HCT116 (cell line): ENCODE data around the gene KIAA0930. TPM values are rescaled to one million over a fixed set of nuclear protein-coding genes. Genes with fewer than 3 reads are reported as not detected.

Experiments
- ATAC-seq: fragments of 200-7000 bp; cut with Tn5 transposase; 2 replicates; pipeline ENCODE4 v1.9.1; 2020; ENCODE audit warnings: mild to moderate bottlenecking, moderate library complexity
- BruUV-seq: library from RNA; stranded (reverse); fragments of 400-500 nt; replicated peaks from 2 replicates; lab custom pipeline; 2021; lab: Mats Ljungman, UMichigan
- CTCF ChIA-PET: fragments of 300-600 bp; sonication (Branson Sonifier 250); formaldehyde crosslinking; loops from one replicate; lab custom pipeline; 2021; ENCODE audit warnings: antibody characterized with exemption; lab: Charles Lee
- POLR2A ChIA-PET: fragments of 300-600, 350-600 bp; sonication (Branson Sonifier 250); formaldehyde crosslinking; loops from one replicate; lab custom pipeline; 2021; ENCODE audit warnings: antibody characterized with exemption; lab: Charles Lee
- RAD21 ChIA-PET, 2 experiments: fragments of 300-600 bp; sonication (Branson Sonifier 250); formaldehyde crosslinking; loops; one replicate each; lab custom pipeline; 2023; ENCODE audit warnings: low total read pairs in 2 of 2; ENCODE audit not compliant: uncharacterized antibody in 2 of 2, unreplicated experiment in 2 of 2, low non-redundant PET in 1 of 2; lab: Charles Lee
- DNase-seq: peaks from one replicate; pipeline ENCODE4 v3.0.0-alpha.2; 2010; ENCODE audit warnings: low read depth, low spot score
- H2AFZ ChIP-seq: fragments of 200-600 bp; shearing (Covaris generic), sonication (generic); 2 replicates; pipeline ENCODE4 v1.6.1; 2017; ENCODE audit warnings: low read depth, mixed run types, mixed read lengths, antibody characterized with exemption, low read length; ENCODE audit not compliant: poor library complexity, severe bottlenecking
- H3K27ac ChIP-seq: 2 replicates; pipeline ENCODE4 v1.5.1; 2012; ENCODE audit warnings: low read depth, low read length
- H3K27me3 ChIP-seq: fragments of 200-600 bp; sonication (generic); 2 replicates; pipeline ENCODE4 v1.6.1; 2016; ENCODE audit warnings: mixed run types, low read length, mixed read lengths; ENCODE audit not compliant: insufficient read depth
- H3K36me3 ChIP-seq, 2 experiments: fragments of 200-500 bp in 1 of 2; fragments of 200-600 bp in 1 of 2; sonication (Bioruptor generic) in 1 of 2; sonication (generic) in 1 of 2; 2 replicates each; pipeline versions ENCODE4 v1.5.1 to v1.6.1; 2014 to 2016; ENCODE audit warnings: low read length in 2 of 2, inconsistent platforms in 1 of 2, mixed read lengths in 1 of 2, mixed run types in 1 of 2; ENCODE audit not compliant: insufficient read depth in 2 of 2, control insufficient read depth in 1 of 2
- H3K4me1 ChIP-seq, 2 experiments: fragments of 200-600 bp in 1 of 2; sonication (generic) in 1 of 2; 2 replicates each; pipeline versions ENCODE4 v1.5.1 to v1.6.1; 2012 to 2017; ENCODE audit warnings: low read length in 2 of 2, inconsistent platforms in 1 of 2, mild to moderate bottlenecking in 1 of 2, mixed read lengths in 1 of 2, mixed run types in 1 of 2, moderate library complexity in 1 of 2; ENCODE audit not compliant: insufficient read depth in 2 of 2, control insufficient read depth in 1 of 2
- H3K4me2 ChIP-seq: fragments of 200-600 bp; sonication (generic); 2 replicates; pipeline ENCODE4 v1.6.1; 2017; ENCODE audit warnings: mixed run types, low read length, mixed read lengths
- H3K4me3 ChIP-seq, 2 experiments: fragments of 200-600 bp in 1 of 2; sonication (generic) in 1 of 2; replicated peaks in 1 of 2; 2 replicates each; pipeline ENCODE4 v1.5.1; 2011 to 2016; ENCODE audit warnings: low read length in 2 of 2, control low read depth in 1 of 2, low read depth in 1 of 2, mild to moderate bottlenecking in 1 of 2, mixed read lengths in 1 of 2, mixed run types in 1 of 2
- H3K79me2 ChIP-seq: fragments of 200-600 bp; sonication (generic); 2 replicates; pipeline ENCODE4 v1.6.1; 2017; ENCODE audit warnings: mild to moderate bottlenecking, mixed run types, low read length, moderate library complexity, mixed read lengths; ENCODE audit not compliant: insufficient read depth
- H3K9ac ChIP-seq: fragments of 200-600 bp; sonication (generic); 2 replicates; pipeline ENCODE4 v1.6.1; 2016; ENCODE audit warnings: low read length, mixed read lengths
- H3K9me2 ChIP-seq: fragments of 200-600 bp; sonication (generic), shearing (Covaris generic); 2 replicates; pipeline ENCODE4 v1.6.1; 2017; ENCODE audit warnings: mixed run types, mild to moderate bottlenecking, moderate library complexity; ENCODE audit not compliant: insufficient read depth
- H3K9me3 ChIP-seq, 2 experiments: fragments of 200-500 bp in 1 of 2; fragments of 200-600 bp in 1 of 2; sonication (Bioruptor generic) in 1 of 2; sonication (generic) in 1 of 2; 2 replicates each; pipeline ENCODE4 v1.6.1; 2014 to 2017; ENCODE audit warnings: low read length in 2 of 2, mixed read lengths in 2 of 2, inconsistent platforms in 1 of 2, low read depth in 1 of 2, mild to moderate bottlenecking in 1 of 2, mixed run types in 1 of 2, moderate library complexity in 1 of 2; ENCODE audit not compliant: control insufficient read depth in 1 of 2, insufficient read depth in 1 of 2
- H4K20me1 ChIP-seq: fragments of 200-600 bp; sonication (generic), shearing (Covaris generic); 2 replicates; pipeline ENCODE4 v1.6.1; 2017; ENCODE audit warnings: mixed run types, mild to moderate bottlenecking, moderate library complexity; ENCODE audit not compliant: insufficient read depth
- CBX3 ChIP-seq: IDR thresholded peaks from 2 replicates; pipeline ENCODE4 v1.6.1; 2012; ENCODE audit warnings: low read depth
- EGR1 ChIP-seq: IDR thresholded peaks from 2 replicates; pipeline ENCODE4 v1.6.1; 2012; ENCODE audit warnings: low read depth
- EZH2phosphoT487 ChIP-seq: fragments of 200-600 bp; IDR thresholded peaks from 2 replicates; pipeline ENCODE4 v1.6.1; 2018; ENCODE audit warnings: antibody characterized with exemption, borderline replicate concordance
- FOSL1 ChIP-seq: IDR thresholded peaks from 2 replicates; pipeline ENCODE4 v1.6.1; 2012; ENCODE audit warnings: low read depth
- JUND ChIP-seq: IDR thresholded peaks from 2 replicates; pipeline ENCODE4 v1.6.1; 2012
- POLR2AphosphoS5 ChIP-seq: IDR thresholded peaks from 2 replicates; pipeline ENCODE4 v1.6.1; 2011; ENCODE audit warnings: mild to moderate bottlenecking, low read depth, low read length, moderate library complexity
- RAD21 ChIP-seq: IDR thresholded peaks from 2 replicates; pipeline ENCODE4 v1.6.1; 2012; ENCODE audit warnings: low read depth, mild to moderate bottlenecking
- REST ChIP-seq: IDR thresholded peaks from 2 replicates; pipeline ENCODE4 v1.6.1; 2012; ENCODE audit warnings: low read depth
- SIN3A ChIP-seq: IDR thresholded peaks from 2 replicates; pipeline ENCODE4 v1.6.1; 2012; ENCODE audit warnings: low read depth
- SP1 ChIP-seq: IDR thresholded peaks from 2 replicates; pipeline ENCODE4 v1.6.1; 2012; ENCODE audit warnings: low read depth
- SRF ChIP-seq: IDR thresholded peaks from 2 replicates; pipeline ENCODE4 v1.6.1; 2012; ENCODE audit warnings: low read depth
- TCF7L2 ChIP-seq: IDR thresholded peaks from 2 replicates; pipeline ENCODE4 v1.7.0; 2011; ENCODE audit warnings: borderline replicate concordance, inconsistent platforms; ENCODE audit not compliant: insufficient read depth, insufficient read length; ENCODE audit errors: extremely low read depth
- YY1 ChIP-seq: IDR thresholded peaks from 2 replicates; pipeline ENCODE4 v1.6.1; 2011; ENCODE audit warnings: low read length, low read depth, moderate library complexity, mild to moderate bottlenecking; ENCODE audit not compliant: insufficient replicate concordance; ENCODE audit errors: extremely low read depth
- intact Hi-C: fragments of 100-400 bp; cut with micrococcal nuclease; formaldehyde crosslinking; loops from 2 replicates; pipeline ENCODE4 v1.10.0; 2022
- total RNA-seq: library from RNA; stranded (reverse); gene quantifications from one replicate; pipeline ENCODE4 v1.2.1, GENCODE V29; 2021; ENCODE audit not compliant: unreplicated experiment
- TF ChIP-seq, protein P1 (sequence below): IDR thresholded peaks from 2 replicates; pipeline ENCODE4 v1.6.1; 2012
- TF ChIP-seq, protein P2 (sequence below): IDR thresholded peaks from 2 replicates; pipeline ENCODE4 v1.6.1; 2011; ENCODE audit warnings: mild to moderate bottlenecking, low read length, moderate library complexity; ENCODE audit not compliant: insufficient replicate concordance; ENCODE audit errors: extremely low read depth
- TF ChIP-seq, protein P3 (sequence below): IDR thresholded peaks from 2 replicates; pipeline ENCODE4 v1.6.1; 2012

Gene KIAA0930
- total RNA-seq, 1 experiment from 2014 or later, result 60.9 TPM

GRCh38 chr22:45248832-45249561 is 8.3 kb upstream of the KIAA0930 start:
- Histone ChIP-seq H2AFZ (no peak overlapping the region), H3K36me3 (no peaks in the 10 kb centered on the region), H3K4me1 (peaks cover 38 to 59% of the 10 kb centered on the region in 2 experiments), H3K27me3 (no peaks in the 10 kb centered on the region), H3K9me2 (no peaks in the 10 kb centered on the region), H3K79me2 (no peaks in the 10 kb centered on the region), H3K27ac (no peak overlapping the region), H3K4me2 (peak overlapping the region; percentile 80), H3K9me3 (no peaks in the 10 kb centered on the region), H3K4me3 (no peak overlapping the region), H3K9ac (no peak overlapping the region), H4K20me1 (no peaks in the 10 kb centered on the region)
- ChIA-PET POLR2A (no interaction called here), CTCF (no interaction called here), RAD21 (no interaction called here)
- intact Hi-C loops, result no loop called here
- no peak for ATAC-seq
- BruUV-seq, result no TSS peak
- TF ChIP-seq SP1 (no peak), YY1 (no peak), JUND (no peak), RAD21 (no peak), REST (no peak), SIN3A (no peak), SRF (no peak), POLR2AphosphoS5 (no peak), TCF7L2 (no peak), FOSL1 (no peak), EZH2phosphoT487 (no peak), EGR1 (no peak), CBX3 (no peak)
- TF ChIP-seq, protein P1, sequence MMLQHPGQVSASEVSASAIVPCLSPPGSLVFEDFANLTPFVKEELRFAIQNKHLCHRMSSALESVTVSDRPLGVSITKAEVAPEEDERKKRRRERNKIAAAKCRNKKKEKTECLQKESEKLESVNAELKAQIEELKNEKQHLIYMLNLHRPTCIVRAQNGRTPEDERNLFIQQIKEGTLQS, result no peak
- TF ChIP-seq, protein P2, sequence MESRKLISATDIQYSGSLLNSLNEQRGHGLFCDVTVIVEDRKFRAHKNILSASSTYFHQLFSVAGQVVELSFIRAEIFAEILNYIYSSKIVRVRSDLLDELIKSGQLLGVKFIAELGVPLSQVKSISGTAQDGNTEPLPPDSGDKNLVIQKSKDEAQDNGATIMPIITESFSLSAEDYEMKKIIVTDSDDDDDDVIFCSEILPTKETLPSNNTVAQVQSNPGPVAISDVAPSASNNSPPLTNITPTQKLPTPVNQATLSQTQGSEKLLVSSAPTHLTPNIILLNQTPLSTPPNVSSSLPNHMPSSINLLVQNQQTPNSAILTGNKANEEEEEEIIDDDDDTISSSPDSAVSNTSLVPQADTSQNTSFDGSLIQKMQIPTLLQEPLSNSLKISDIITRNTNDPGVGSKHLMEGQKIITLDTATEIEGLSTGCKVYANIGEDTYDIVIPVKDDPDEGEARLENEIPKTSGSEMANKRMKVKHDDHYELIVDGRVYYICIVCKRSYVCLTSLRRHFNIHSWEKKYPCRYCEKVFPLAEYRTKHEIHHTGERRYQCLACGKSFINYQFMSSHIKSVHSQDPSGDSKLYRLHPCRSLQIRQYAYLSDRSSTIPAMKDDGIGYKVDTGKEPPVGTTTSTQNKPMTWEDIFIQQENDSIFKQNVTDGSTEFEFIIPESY, result no peak
- TF ChIP-seq, protein P3, sequence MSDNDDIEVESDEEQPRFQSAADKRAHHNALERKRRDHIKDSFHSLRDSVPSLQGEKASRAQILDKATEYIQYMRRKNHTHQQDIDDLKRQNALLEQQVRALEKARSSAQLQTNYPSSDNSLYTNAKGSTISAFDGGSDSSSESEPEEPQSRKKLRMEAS, result no peak
- DNase-seq, result no peak
